ENCODE results near the gene SPO11. TPM values are rescaled to one million over a fixed set of nuclear protein-coding genes. Genes with fewer than 3 reads are reported as not detected.

The SPO11 gene
- polyA plus RNA-seq, 1 donor from 2014 or later, result not detected

- Histone ChIP-seq H3K9me3 (ENCODE audit: low read length) (no peaks in the 10 kb centered on the region), H3F3A (ENCODE audit: insufficient read depth, low read length, poor library complexity, severe bottlenecking) (no peaks in the 10 kb centered on the region), H4K20me1 (ENCODE audit: insufficient read depth) (no peaks in the 10 kb centered on the region), H3K27ac (ENCODE audit: low read length) (no peak overlapping the region), H3K4me3 (ENCODE audit: low read length) (no peak overlapping the region), H3K79me2 (replicated peaks; ENCODE audit: insufficient read depth, low read length) (no peaks in the 10 kb centered on the region), H3K4me2 (ENCODE audit: low read length) (no peak overlapping the region), H3K36me3 (ENCODE audit: insufficient read depth, low read length) (no peaks in the 10 kb centered on the region), H3K27me3 (ENCODE audit: insufficient read depth, low read depth, low read length) (no peaks in the 10 kb centered on the region), H3K9me2 (ENCODE audit: insufficient read depth, low read length) (no peaks in the 10 kb centered on the region), H2AFZ (ENCODE audit: low read depth, low read length) (no peak overlapping the region), H3K9ac (ENCODE audit: low read length) (no peak overlapping the region)
- TF ChIP-seq TAF1 (IDR thresholded peaks at IDR 0.05; ENCODE audit: low read depth) (no peak), CTCF (IDR thresholded peaks at IDR 0.05; ENCODE audit: poor library complexity, severe bottlenecking) (no peak), EZH2 (IDR thresholded peaks at IDR 0.05; ENCODE audit: borderline replicate concordance, insufficient read depth, low read length, poor library complexity, severe bottlenecking) (no peak), POLR2AphosphoS5 (IDR thresholded peaks at IDR 0.05) (no peak), REST (IDR thresholded peaks at IDR 0.05; ENCODE audit: borderline replicate concordance) (no peak), SMC3 (conservative IDR thresholded peaks at IDR 0.05; ENCODE audit: poor library complexity) (no peak), EP300 (conservative IDR thresholded peaks at IDR 0.05; ENCODE audit: poor library complexity, severe bottlenecking) (no peak), MXI1 (conservative IDR thresholded peaks at IDR 0.05; ENCODE audit: poor library complexity, severe bottlenecking) (no peak), RAD21 (conservative IDR thresholded peaks at IDR 0.05) (no peak)
These were observed 16.4 kb upstream of the SPO11 start for GRCh38 chr20:57313230-57313629.

GRCh38 chr20:57313951-57314350 is 15.7 kb upstream of the SPO11 start:
- TF ChIP-seq POLR2AphosphoS5 (IDR thresholded peaks at IDR 0.05), result no peak
- no peak for TF ChIP-seq REST (IDR thresholded peaks at IDR 0.05; ENCODE audit: borderline replicate concordance)
- TF ChIP-seq MXI1 (conservative IDR thresholded peaks at IDR 0.05; ENCODE audit: poor library complexity, severe bottlenecking), result no peak
- TF ChIP-seq RAD21 (conservative IDR thresholded peaks at IDR 0.05), result no peak
- no peak for TF ChIP-seq CTCF (IDR thresholded peaks at IDR 0.05; ENCODE audit: poor library complexity, severe bottlenecking)
- no peak for TF ChIP-seq SMC3 (conservative IDR thresholded peaks at IDR 0.05; ENCODE audit: poor library complexity)
- no peak for TF ChIP-seq EP300 (conservative IDR thresholded peaks at IDR 0.05; ENCODE audit: poor library complexity, severe bottlenecking)
- no peak for TF ChIP-seq TAF1 (IDR thresholded peaks at IDR 0.05; ENCODE audit: low read depth)
- TF ChIP-seq EZH2 (IDR thresholded peaks at IDR 0.05; ENCODE audit: borderline replicate concordance, insufficient read depth, low read length, poor library complexity, severe bottlenecking), result no peak
- no peaks in the 10 kb centered on the region for H3K36me3 ChIP-seq (ENCODE audit: insufficient read depth, low read length)

More at GRCh38 chr20:57313951-57314350, 15.7 kb upstream of the SPO11 start:
- Histone ChIP-seq H3K4me3 (ENCODE audit: low read length) (no peak overlapping the region), H3K9me3 (ENCODE audit: low read length) (no peaks in the 10 kb centered on the region), H2AFZ (ENCODE audit: low read depth, low read length) (no peak overlapping the region), H3K9ac (ENCODE audit: low read length) (no peak overlapping the region), H4K20me1 (ENCODE audit: insufficient read depth) (no peaks in the 10 kb centered on the region), H3F3A (ENCODE audit: insufficient read depth, low read length, poor library complexity, severe bottlenecking) (no peaks in the 10 kb centered on the region), H3K27me3 (ENCODE audit: insufficient read depth, low read depth, low read length) (no peaks in the 10 kb centered on the region), H3K9me2 (ENCODE audit: insufficient read depth, low read length) (no peaks in the 10 kb centered on the region), H3K79me2 (replicated peaks; ENCODE audit: insufficient read depth, low read length) (no peaks in the 10 kb centered on the region), H3K27ac (ENCODE audit: low read length) (no peak overlapping the region), H3K4me2 (ENCODE audit: low read length) (no peak overlapping the region)
